ENCODE measurements around the gene SHROOM3.

SHROOM3 gene

GRCh38 chr4:76758290-76758882 is 323.4 kb downstream of the SHROOM3 start:
- ChIA-PET POLR2A (no interaction called here), CTCF (interaction anchor here (1.0 to 2.0 kb wide), 5 partner anchors 8 to 449 kb away, joined by 3 to 9 read pairs (median 3); no protein-coding TSS in a partner anchor)
- DNase-seq: peak; percentile 18 to 40 (median 24)
- WGBS (ENCODE audit: insufficient coverage): no CpG with 5 or more reads among the region's 4 CpGs
- Histone ChIP-seq H3K4me1 (ENCODE audit: control extremely low read depth in 1 of 4, control insufficient read depth in 4 of 4, insufficient read depth in 4 of 4, low read length in 3 of 4) (no peaks in the 10 kb centered on the region), H3K4me3 (ENCODE audit: control insufficient read depth in 1 of 7, extremely low read depth in 1 of 7, insufficient read depth in 4 of 7, low read depth in 2 of 7, low read length in 6 of 7) (no peak overlapping the region), H3K27ac (ENCODE audit: insufficient read depth in 1 of 2, low read depth in 1 of 2, low read length in 2 of 2, poor library complexity in 1 of 2, severe bottlenecking in 2 of 2) (no peak overlapping the region), H3K36me3 (ENCODE audit: control insufficient read depth in 4 of 4, insufficient read depth in 4 of 4, low read length in 3 of 4) (no peaks in the 10 kb centered on the region), H3K9me3 (ENCODE audit: control extremely low read depth in 1 of 5, control insufficient read depth in 4 of 5, insufficient read depth in 2 of 5, low read depth in 1 of 5, low read length in 4 of 5) (no peaks in the 10 kb centered on the region), H3K27me3 (replicated peaks in 2 of 5; ENCODE audit: control insufficient read depth in 4 of 5, insufficient read depth in 5 of 5, low read length in 4 of 5) (peaks cover 0 to 2% (median 0%) of the 10 kb centered on the region in 5 experiments)

- no peaks in the 10 kb centered on the region for H3K4me1 ChIP-seq (ENCODE audit: control extremely low read depth in 1 of 4, control insufficient read depth in 4 of 4, insufficient read depth in 4 of 4, low read length in 3 of 4)
- POLR2A ChIA-PET: no interaction called here
- WGBS (ENCODE audit: insufficient coverage): 100% methylated on average over 2 of the region's 3 CpGs
- no peaks in the 10 kb centered on the region for H3K9me3 ChIP-seq (ENCODE audit: control extremely low read depth in 1 of 5, control insufficient read depth in 4 of 5, insufficient read depth in 2 of 5, low read depth in 1 of 5, low read length in 4 of 5)
- H3K27me3 ChIP-seq (replicated peaks in 2 of 5; ENCODE audit: control insufficient read depth in 4 of 5, insufficient read depth in 5 of 5, low read length in 4 of 5): peaks cover 0 to 2% (median 0%) of the 10 kb centered on the region in 5 experiments
- H3K4me3 ChIP-seq (ENCODE audit: control insufficient read depth in 1 of 7, extremely low read depth in 1 of 7, insufficient read depth in 4 of 7, low read depth in 2 of 7, low read length in 6 of 7): no peak overlapping the region
- H3K27ac ChIP-seq (ENCODE audit: insufficient read depth in 1 of 2, low read depth in 1 of 2, low read length in 2 of 2, poor library complexity in 1 of 2, severe bottlenecking in 2 of 2): no peak overlapping the region
- DNase-seq: no peak
- no peaks in the 10 kb centered on the region for H3K36me3 ChIP-seq (ENCODE audit: control insufficient read depth in 4 of 4, insufficient read depth in 4 of 4, low read length in 3 of 4)
- CTCF ChIA-PET: interaction anchor here (1.0 to 1.3 kb wide), 2 partner anchors 203 to 257 kb away, joined by 3 to 4 read pairs; no protein-coding TSS in a partner anchor
Measured at GRCh38 chr4:76758996-76759395, 324.0 kb downstream of the SHROOM3 start.

GRCh38 chr4:76760193-76760592 is 325.2 kb downstream of the SHROOM3 start:
- Histone ChIP-seq H3K36me3 (ENCODE audit: control insufficient read depth in 4 of 4, insufficient read depth in 4 of 4, low read length in 3 of 4) (no peaks in the 10 kb centered on the region), H3K27me3 (replicated peaks in 2 of 5; ENCODE audit: control insufficient read depth in 4 of 5, insufficient read depth in 5 of 5, low read length in 4 of 5) (peaks cover 0 to 2% (median 0%) of the 10 kb centered on the region in 5 experiments), H3K4me3 (ENCODE audit: control insufficient read depth in 1 of 7, extremely low read depth in 1 of 7, insufficient read depth in 4 of 7, low read depth in 2 of 7, low read length in 6 of 7) (no peak overlapping the region), H3K27ac (ENCODE audit: insufficient read depth in 1 of 2, low read depth in 1 of 2, low read length in 2 of 2, poor library complexity in 1 of 2, severe bottlenecking in 2 of 2) (no peak overlapping the region), H3K4me1 (ENCODE audit: control extremely low read depth in 1 of 4, control insufficient read depth in 4 of 4, insufficient read depth in 4 of 4, low read length in 3 of 4) (no peaks in the 10 kb centered on the region), H3K9me3 (ENCODE audit: control extremely low read depth in 1 of 5, control insufficient read depth in 4 of 5, insufficient read depth in 2 of 5, low read depth in 1 of 5, low read length in 4 of 5) (no peaks in the 10 kb centered on the region)
- 100% methylated on average over 1 of the region's 3 CpGs for WGBS (ENCODE audit: insufficient coverage)
- CTCF ChIA-PET: interaction anchor here (1.0 to 1.3 kb wide), 3 partner anchors 15 to 204 kb away, joined by 3 to 4 read pairs (median 3); no protein-coding TSS in a partner anchor
- POLR2A ChIA-PET: no interaction called here
- DNase-seq: no peak

- H3K27ac ChIP-seq (ENCODE audit: insufficient read depth in 1 of 2, low read depth in 1 of 2, low read length in 2 of 2, poor library complexity in 1 of 2, severe bottlenecking in 2 of 2): no peak overlapping the region
- H3K36me3 ChIP-seq (ENCODE audit: control insufficient read depth in 4 of 4, insufficient read depth in 4 of 4, low read length in 3 of 4): no peaks in the 10 kb centered on the region
- no peaks in the 10 kb centered on the region for H3K4me1 ChIP-seq (ENCODE audit: control extremely low read depth in 1 of 4, control insufficient read depth in 4 of 4, insufficient read depth in 4 of 4, low read length in 3 of 4)
- CTCF ChIA-PET: no interaction called here
- no peaks in the 10 kb centered on the region for H3K27me3 ChIP-seq (replicated peaks in 2 of 5; ENCODE audit: control insufficient read depth in 4 of 5, insufficient read depth in 5 of 5, low read length in 4 of 5)
- WGBS (ENCODE audit: insufficient coverage): 100% methylated on average over 4 of the region's 4 CpGs
- H3K9me3 ChIP-seq (ENCODE audit: control extremely low read depth in 1 of 5, control insufficient read depth in 4 of 5, insufficient read depth in 2 of 5, low read depth in 1 of 5, low read length in 4 of 5): no peaks in the 10 kb centered on the region
- DNase-seq: no peak
- no peak overlapping the region for H3K4me3 ChIP-seq (ENCODE audit: control insufficient read depth in 1 of 7, extremely low read depth in 1 of 7, insufficient read depth in 4 of 7, low read depth in 2 of 7, low read length in 6 of 7)
- POLR2A ChIA-PET: interaction anchor here (0.7 kb wide), 1 partner anchor 31 kb away, joined by 3 read pairs; no protein-coding TSS in a partner anchor
Measured at GRCh38 chr4:76762137-76763130, 327.4 kb downstream of the SHROOM3 start.

GRCh38 chr4:76764251-76764650 is 329.2 kb downstream of the SHROOM3 start:
- H3K27ac ChIP-seq (ENCODE audit: insufficient read depth in 1 of 2, low read depth in 1 of 2, low read length in 2 of 2, poor library complexity in 1 of 2, severe bottlenecking in 2 of 2): no peak overlapping the region
- DNase-seq: no peak
- no peaks in the 10 kb centered on the region for H3K27me3 ChIP-seq (replicated peaks in 2 of 5; ENCODE audit: control insufficient read depth in 4 of 5, insufficient read depth in 5 of 5, low read length in 4 of 5)
- CTCF ChIA-PET: interaction anchor here (1.0 kb wide), 1 partner anchor 260 kb away, joined by 3 read pairs; no protein-coding TSS in a partner anchor
- H3K4me3 ChIP-seq (ENCODE audit: control insufficient read depth in 1 of 7, extremely low read depth in 1 of 7, insufficient read depth in 4 of 7, low read depth in 2 of 7, low read length in 6 of 7): no peak overlapping the region
- no peaks in the 10 kb centered on the region for H3K4me1 ChIP-seq (ENCODE audit: control extremely low read depth in 1 of 4, control insufficient read depth in 4 of 4, insufficient read depth in 4 of 4, low read length in 3 of 4)
- POLR2A ChIA-PET: no interaction called here
- no peaks in the 10 kb centered on the region for H3K9me3 ChIP-seq (ENCODE audit: control extremely low read depth in 1 of 5, control insufficient read depth in 4 of 5, insufficient read depth in 2 of 5, low read depth in 1 of 5, low read length in 4 of 5)
- H3K36me3 ChIP-seq (ENCODE audit: control insufficient read depth in 4 of 4, insufficient read depth in 4 of 4, low read length in 3 of 4): no peaks in the 10 kb centered on the region
- 100% methylated on average over 1 of the region's 1 CpG for WGBS (ENCODE audit: insufficient coverage)

GRCh38 chr4:76765473-76766183 is 330.6 kb downstream of the SHROOM3 start:
- Histone ChIP-seq H3K4me1 (ENCODE audit: control extremely low read depth in 1 of 4, control insufficient read depth in 4 of 4, insufficient read depth in 4 of 4, low read length in 3 of 4) (no peaks in the 10 kb centered on the region), H3K36me3 (ENCODE audit: control insufficient read depth in 4 of 4, insufficient read depth in 4 of 4, low read length in 3 of 4) (no peaks in the 10 kb centered on the region), H3K27ac (ENCODE audit: insufficient read depth in 1 of 2, low read depth in 1 of 2, low read length in 2 of 2, poor library complexity in 1 of 2, severe bottlenecking in 2 of 2) (no peak overlapping the region), H3K4me3 (ENCODE audit: control insufficient read depth in 1 of 7, extremely low read depth in 1 of 7, insufficient read depth in 4 of 7, low read depth in 2 of 7, low read length in 6 of 7) (no peak overlapping the region), H3K9me3 (ENCODE audit: control extremely low read depth in 1 of 5, control insufficient read depth in 4 of 5, insufficient read depth in 2 of 5, low read depth in 1 of 5, low read length in 4 of 5) (no peaks in the 10 kb centered on the region), H3K27me3 (replicated peaks in 2 of 5; ENCODE audit: control insufficient read depth in 4 of 5, insufficient read depth in 5 of 5, low read length in 4 of 5) (no peaks in the 10 kb centered on the region)
- POLR2A ChIA-PET: no interaction called here
- DNase-seq: no peak
- WGBS (ENCODE audit: insufficient coverage): 93% methylated on average over 5 of the region's 14 CpGs
- CTCF ChIA-PET: interaction anchor here (0.9 to 1.6 kb wide), 3 partner anchors 8 to 261 kb away, joined by 3 to 4 read pairs (median 3); no protein-coding TSS in a partner anchor
